ENCODE results near the gene YIPF1.

Gene YIPF1

DNA sequence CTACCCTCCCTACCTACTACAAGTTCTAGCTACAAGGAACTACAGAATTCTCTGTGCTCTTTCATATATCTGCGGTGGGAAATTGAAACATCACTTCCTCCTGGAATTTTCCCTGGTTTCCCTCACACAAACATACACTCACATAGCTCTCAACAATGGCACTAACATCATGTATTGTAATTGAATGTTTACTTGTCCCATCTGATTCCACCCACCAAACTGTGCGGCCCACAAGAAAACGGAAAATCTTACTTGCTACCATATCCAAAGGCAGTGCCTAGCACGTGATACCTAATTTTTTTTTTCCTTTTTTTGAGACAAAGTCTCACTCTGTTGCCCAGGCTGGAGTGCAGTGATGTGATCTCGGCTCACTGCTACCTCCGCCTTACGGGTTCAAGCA, 85.4 kb downstream of the YIPF1 start:
- no peak for DNase-seq (ENCODE audit: extremely low read depth, low read depth)
- H3K4me3 ChIP-seq (replicated peaks; ENCODE audit: low read depth, low read length) = no peak overlapping the region
- TF ChIP-seq, protein P1, sequence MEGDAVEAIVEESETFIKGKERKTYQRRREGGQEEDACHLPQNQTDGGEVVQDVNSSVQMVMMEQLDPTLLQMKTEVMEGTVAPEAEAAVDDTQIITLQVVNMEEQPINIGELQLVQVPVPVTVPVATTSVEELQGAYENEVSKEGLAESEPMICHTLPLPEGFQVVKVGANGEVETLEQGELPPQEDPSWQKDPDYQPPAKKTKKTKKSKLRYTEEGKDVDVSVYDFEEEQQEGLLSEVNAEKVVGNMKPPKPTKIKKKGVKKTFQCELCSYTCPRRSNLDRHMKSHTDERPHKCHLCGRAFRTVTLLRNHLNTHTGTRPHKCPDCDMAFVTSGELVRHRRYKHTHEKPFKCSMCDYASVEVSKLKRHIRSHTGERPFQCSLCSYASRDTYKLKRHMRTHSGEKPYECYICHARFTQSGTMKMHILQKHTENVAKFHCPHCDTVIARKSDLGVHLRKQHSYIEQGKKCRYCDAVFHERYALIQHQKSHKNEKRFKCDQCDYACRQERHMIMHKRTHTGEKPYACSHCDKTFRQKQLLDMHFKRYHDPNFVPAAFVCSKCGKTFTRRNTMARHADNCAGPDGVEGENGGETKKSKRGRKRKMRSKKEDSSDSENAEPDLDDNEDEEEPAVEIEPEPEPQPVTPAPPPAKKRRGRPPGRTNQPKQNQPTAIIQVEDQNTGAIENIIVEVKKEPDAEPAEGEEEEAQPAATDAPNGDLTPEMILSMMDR (IDR thresholded peaks at IDR 0.05; ENCODE audit: low read depth, low read length, missing control alignments) = no peak

All from HFF-Myc (cell line).